ENCODE data around the gene GPER1. TPM values are rescaled to one million over a fixed set of nuclear protein-coding genes. Genes with fewer than 3 reads are reported as not detected.

The GPER1 gene
- total RNA-seq, 2 donors from 2014 or later = 3.9 to 5.3 TPM

- Histone ChIP-seq H3K9me3 (no peaks in the 10 kb centered on the region), H3K36me3 (no peaks in the 10 kb centered on the region), H3K27ac (peak overlapping the region; percentile 76 to 89), H3K4me1 (ENCODE audit: control insufficient read depth in 1 of 2, low read depth in 2 of 2) (peaks cover 14 to 19% of the 10 kb centered on the region in 2 donors), H3K27me3 (replicated peaks; ENCODE audit: insufficient read depth) (no peaks in the 10 kb centered on the region), H3K4me3 (peak overlapping the region; percentile 87)
- ATAC-seq (ENCODE audit: insufficient number of reproducible peaks, low FRiP score, low read depth) = no peak
- no peak for DNase-seq (ENCODE audit: low spot score)
- TF ChIP-seq, protein P1, sequence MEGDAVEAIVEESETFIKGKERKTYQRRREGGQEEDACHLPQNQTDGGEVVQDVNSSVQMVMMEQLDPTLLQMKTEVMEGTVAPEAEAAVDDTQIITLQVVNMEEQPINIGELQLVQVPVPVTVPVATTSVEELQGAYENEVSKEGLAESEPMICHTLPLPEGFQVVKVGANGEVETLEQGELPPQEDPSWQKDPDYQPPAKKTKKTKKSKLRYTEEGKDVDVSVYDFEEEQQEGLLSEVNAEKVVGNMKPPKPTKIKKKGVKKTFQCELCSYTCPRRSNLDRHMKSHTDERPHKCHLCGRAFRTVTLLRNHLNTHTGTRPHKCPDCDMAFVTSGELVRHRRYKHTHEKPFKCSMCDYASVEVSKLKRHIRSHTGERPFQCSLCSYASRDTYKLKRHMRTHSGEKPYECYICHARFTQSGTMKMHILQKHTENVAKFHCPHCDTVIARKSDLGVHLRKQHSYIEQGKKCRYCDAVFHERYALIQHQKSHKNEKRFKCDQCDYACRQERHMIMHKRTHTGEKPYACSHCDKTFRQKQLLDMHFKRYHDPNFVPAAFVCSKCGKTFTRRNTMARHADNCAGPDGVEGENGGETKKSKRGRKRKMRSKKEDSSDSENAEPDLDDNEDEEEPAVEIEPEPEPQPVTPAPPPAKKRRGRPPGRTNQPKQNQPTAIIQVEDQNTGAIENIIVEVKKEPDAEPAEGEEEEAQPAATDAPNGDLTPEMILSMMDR (IDR thresholded peaks at IDR 0.05) = no peak
Measured at GRCh38 chr7:1043552-1044188, 44.2 kb upstream of the GPER1 start.

GRCh38 chr7:1044189-1045068 is 43.5 kb upstream of the GPER1 start, which contains the start of gene GPR146:
Gene GPR146, plus strand, starts transcription at chr7:1044546. Its CDS starts 12,970 bp downstream, at chr7:1057516.
- ATAC-seq (ENCODE audit: insufficient number of reproducible peaks, low FRiP score, low read depth) = peak; percentile 99
- H3K27me3 ChIP-seq (replicated peaks; ENCODE audit: insufficient read depth) = no peaks in the 10 kb centered on the region
- H3K4me1 ChIP-seq (ENCODE audit: control insufficient read depth in 1 of 2, low read depth in 2 of 2) = peaks cover 14 to 19% of the 10 kb centered on the region in 2 donors
- H3K27ac ChIP-seq = peak within 1 kb of the TSS; percentile 78 to 89
- TF ChIP-seq, protein P1 (IDR thresholded peaks at IDR 0.05) = peak; percentile 65
- DNase-seq (ENCODE audit: low spot score) = peak; percentile 92
- H3K36me3 ChIP-seq = no peaks in the 10 kb centered on the region
- H3K9me3 ChIP-seq = no peaks in the 10 kb centered on the region
- peak within 1 kb of the TSS; percentile 87 for H3K4me3 ChIP-seq

DNA sequence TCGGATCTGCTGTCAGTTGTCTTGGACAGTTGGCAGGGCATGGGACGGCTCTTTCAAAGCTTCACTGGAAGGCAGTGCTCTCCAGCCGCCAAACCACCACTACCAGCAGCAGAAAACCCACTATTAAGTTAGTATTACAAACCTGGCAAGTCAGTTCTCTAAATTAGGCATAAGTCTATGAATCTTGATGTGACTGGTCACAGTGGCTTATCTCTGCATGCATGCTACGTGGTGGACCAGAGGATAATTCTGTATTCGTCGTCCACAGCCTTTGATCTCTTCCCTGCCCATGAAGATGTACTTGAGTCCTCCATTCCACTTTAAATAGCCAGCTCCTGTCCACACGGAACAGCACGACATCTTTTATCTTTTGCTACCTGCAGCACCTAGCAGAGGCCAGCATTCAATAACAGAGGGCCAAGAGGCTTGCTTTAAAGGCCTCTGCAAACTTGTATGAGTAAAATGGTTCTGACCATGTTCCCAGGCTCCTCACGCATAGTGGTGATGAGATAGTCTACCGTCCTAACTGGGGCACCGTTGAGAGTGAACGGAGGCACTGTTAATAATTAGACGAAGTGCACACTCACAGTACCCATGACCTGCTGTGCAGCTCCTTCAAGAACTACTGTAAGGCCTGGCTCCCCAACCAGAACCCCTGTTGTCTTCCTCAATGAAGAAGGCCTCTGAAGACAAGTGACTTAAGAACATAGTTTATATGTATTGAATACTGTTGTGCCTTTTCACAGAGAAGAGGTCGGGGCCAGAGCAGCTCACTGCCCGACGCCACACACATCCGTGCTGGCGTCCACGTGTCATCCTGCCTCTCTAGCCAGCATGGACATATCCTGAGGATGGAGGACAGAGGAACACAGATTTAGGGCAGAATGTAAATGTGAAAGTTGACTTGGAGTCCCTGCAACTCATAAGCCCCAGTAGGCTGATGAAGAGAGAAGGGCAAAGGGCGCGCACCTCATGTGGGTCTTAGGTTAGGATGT is 42.5 kb upstream of the GPER1 start:
- ATAC-seq (ENCODE audit: insufficient number of reproducible peaks, low FRiP score, low read depth) = no peak
- DNase-seq (ENCODE audit: low spot score) = no peak
- Histone ChIP-seq H3K27ac (peak overlapping the region; percentile 78 to 83), H3K36me3 (no peaks in the 10 kb centered on the region), H3K9me3 (no peaks in the 10 kb centered on the region), H3K4me3 (peak overlapping the region; percentile 87), H3K4me1 (ENCODE audit: control insufficient read depth in 1 of 2, low read depth in 2 of 2) (peaks cover 14 to 19% of the 10 kb centered on the region in 2 donors), H3K27me3 (replicated peaks; ENCODE audit: insufficient read depth) (no peaks in the 10 kb centered on the region)
- TF ChIP-seq, protein P1 (IDR thresholded peaks at IDR 0.05) = no peak

GRCh38 chr7:1046722-1047679 is 40.9 kb upstream of the GPER1 start:
- Histone ChIP-seq H3K9me3 (no peaks in the 10 kb centered on the region), H3K4me1 (ENCODE audit: control insufficient read depth in 1 of 2, low read depth in 2 of 2) (peaks cover 15 to 25% of the 10 kb centered on the region in 2 donors), H3K36me3 (no peaks in the 10 kb centered on the region), H3K27ac (no peak overlapping the region), H3K27me3 (replicated peaks; ENCODE audit: insufficient read depth) (no peaks in the 10 kb centered on the region), H3K4me3 (no peak overlapping the region)
- TF ChIP-seq, protein P1 (IDR thresholded peaks at IDR 0.05) = no peak
- no peak for DNase-seq (ENCODE audit: low spot score)
- ATAC-seq (ENCODE audit: insufficient number of reproducible peaks, low FRiP score, low read depth) = no peak
